ENCODE data around the gene ZFYVE27.

ZFYVE27 gene

GRCh38 chr10:97798958-97799610 lies 62.2 kb downstream of the ZFYVE27 start:
- DNase-seq, result no peak

- no peak for DNase-seq
These were observed 63.5 kb downstream of the ZFYVE27 start for GRCh38 chr10:97800474-97800873.

- no peak for DNase-seq
These were observed 64.5 kb downstream of the ZFYVE27 start for GRCh38 chr10:97801422-97801821.

- DNase-seq, result no peak
These were observed 68.4 kb downstream of the ZFYVE27 start for GRCh38 chr10:97805096-97805884.

- no peak for DNase-seq
These were observed 69.0 kb downstream of the ZFYVE27 start for GRCh38 chr10:97805949-97806348.

GRCh38 chr10:97810446-97810845 lies 73.5 kb downstream of the ZFYVE27 start:
- no peak for DNase-seq
